IPS-18c (cell line): ENCODE results near the gene PCYOX1L.
"Not testable (repeated sequence)": the region's sequence is repeated elsewhere in the genome, so short reads cannot be mapped to it uniquely, and the experiment has no call there.

Source experiments
- H3K4me3 ChIP-seq: 2 replicates; pipeline ENCODE4 v1.7.0; 2013; ENCODE audit warnings: low read depth, mild to moderate bottlenecking, low read length, moderate library complexity; ENCODE audit not compliant: insufficient read depth
- H3K9me3 ChIP-seq: one replicate; pipeline ENCODE4 v1.6.1; 2013; ENCODE audit warnings: mild to moderate bottlenecking, low read length, moderate library complexity; ENCODE audit not compliant: control insufficient read depth, insufficient read depth

The PCYOX1L gene

GRCh38 chr5:149391524-149391923 is 33.7 kb downstream of the PCYOX1L start:
- H3K9me3 ChIP-seq = peaks cover 2% of the 10 kb centered on the region
- H3K4me3 ChIP-seq = no peak overlapping the region

GRCh38 chr5:149392718-149393117 is 34.9 kb downstream of the PCYOX1L start:
- Histone ChIP-seq H3K9me3 (peaks cover 2% of the 10 kb centered on the region), H3K4me3 (no peak overlapping the region)

- not testable (repeated sequence) for H3K9me3 ChIP-seq, H3K4me3 ChIP-seq
Observed at GRCh38 chr5:149394996-149395395, 37.1 kb downstream of the PCYOX1L start.

- Histone ChIP-seq H3K9me3 (peaks cover 2% of the 10 kb centered on the region), H3K4me3 (no peak overlapping the region)
Observed at GRCh38 chr5:149397530-149397929, 39.7 kb downstream of the PCYOX1L start.

- H3K4me3 ChIP-seq, H3K9me3 ChIP-seq: not testable (repeated sequence)
Observed at GRCh38 chr5:149398747-149399266, 41.0 kb downstream of the PCYOX1L start.

- H3K4me3 ChIP-seq = no peak overlapping the region
- peaks cover 2% of the 10 kb centered on the region for H3K9me3 ChIP-seq
Observed at GRCh38 chr5:149399775-149400174, 41.9 kb downstream of the PCYOX1L start.

- no peak overlapping the region for H3K4me3 ChIP-seq
- H3K9me3 ChIP-seq = peaks cover 2% of the 10 kb centered on the region
Observed at GRCh38 chr5:149400304-149400703, 42.5 kb downstream of the PCYOX1L start.

GRCh38 chr5:149401051-149401450 is 43.2 kb downstream of the PCYOX1L start:
- no peak overlapping the region for H3K4me3 ChIP-seq
- H3K9me3 ChIP-seq = peaks cover 2% of the 10 kb centered on the region

GRCh38 chr5:149402291-149402690 is 44.4 kb downstream of the PCYOX1L start:
- no peak overlapping the region for H3K4me3 ChIP-seq
- H3K9me3 ChIP-seq = peaks cover 2% of the 10 kb centered on the region

- no peak overlapping the region for H3K4me3 ChIP-seq
Observed at GRCh38 chr5:149403923-149404745, 46.3 kb downstream of the PCYOX1L start.

GRCh38 chr5:149404746-149405549 is 47.1 kb downstream of the PCYOX1L start:
- Histone ChIP-seq H3K9me3 (peaks cover 2% of the 10 kb centered on the region), H3K4me3 (no peak overlapping the region)

More at GRCh38 chr5:149403923-149404745, 46.3 kb downstream of the PCYOX1L start:
- H3K9me3 ChIP-seq = peaks cover 2% of the 10 kb centered on the region

- Histone ChIP-seq H3K9me3 (no peaks in the 10 kb centered on the region), H3K4me3 (no peak overlapping the region)
Observed at GRCh38 chr5:149405550-149406202, 47.8 kb downstream of the PCYOX1L start.

GRCh38 chr5:149406203-149406978 is 48.5 kb downstream of the PCYOX1L start:
- H3K4me3 ChIP-seq = no peak overlapping the region
- H3K9me3 ChIP-seq = no peaks in the 10 kb centered on the region

- H3K4me3 ChIP-seq = no peak overlapping the region
Observed at GRCh38 chr5:149406979-149407306, 49.1 kb downstream of the PCYOX1L start.

GRCh38 chr5:149407323-149408251 is 49.7 kb downstream of the PCYOX1L start:
- Histone ChIP-seq H3K4me3 (no peak overlapping the region), H3K9me3 (no peaks in the 10 kb centered on the region)

More at GRCh38 chr5:149406979-149407306, 49.1 kb downstream of the PCYOX1L start:
- H3K9me3 ChIP-seq = no peaks in the 10 kb centered on the region
